ENCODE measurements around the gene MNX1. TPM values are rescaled to one million over a fixed set of nuclear protein-coding genes. Genes with fewer than 3 reads are reported as not detected.

Gene MNX1
- total RNA-seq, 1 experiment from 2014 or later = 1.0 TPM

DNA sequence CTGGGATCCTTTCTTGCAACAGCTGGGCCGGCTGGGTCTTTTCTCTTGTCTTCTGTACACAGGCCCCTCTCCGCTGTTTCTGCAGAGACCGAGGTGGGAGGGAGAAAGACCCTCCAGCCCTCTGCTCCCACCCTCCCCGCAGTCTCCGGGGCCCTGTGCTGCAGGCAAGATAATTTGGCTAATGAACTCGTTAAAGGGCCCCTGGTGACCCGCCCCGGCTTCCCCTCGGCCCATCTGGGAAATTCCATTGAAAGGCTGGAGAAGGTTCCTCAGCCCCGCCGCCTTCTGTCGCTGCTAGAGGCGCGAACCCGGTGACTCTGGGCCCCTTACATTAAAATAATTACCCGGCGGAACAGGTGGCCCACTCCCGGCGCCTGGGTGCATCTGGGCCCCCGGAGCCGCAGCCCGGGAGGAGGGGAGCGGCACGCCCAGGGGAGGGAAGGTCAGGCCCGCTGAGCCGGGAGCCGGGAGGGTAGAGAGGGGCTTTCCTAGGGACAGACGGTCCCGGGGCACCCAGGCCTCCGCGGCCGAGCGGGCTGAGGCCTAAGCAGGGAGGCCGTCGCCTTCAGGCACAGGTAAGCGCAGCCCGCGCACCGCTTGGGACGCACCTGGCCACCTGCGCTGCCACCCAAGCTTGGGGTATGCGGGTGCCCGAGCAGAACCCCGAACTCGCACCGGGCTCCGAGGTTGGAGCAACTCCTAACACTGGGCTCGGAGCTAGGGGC lies 7.3 kb upstream of the MNX1 start:
- in situ Hi-C loops (cut with HindIII; ENCODE audit: low sequenced_read_pairs) = no loop called here
- DNase-seq (ENCODE audit: low spot score) = no peak

DNA sequence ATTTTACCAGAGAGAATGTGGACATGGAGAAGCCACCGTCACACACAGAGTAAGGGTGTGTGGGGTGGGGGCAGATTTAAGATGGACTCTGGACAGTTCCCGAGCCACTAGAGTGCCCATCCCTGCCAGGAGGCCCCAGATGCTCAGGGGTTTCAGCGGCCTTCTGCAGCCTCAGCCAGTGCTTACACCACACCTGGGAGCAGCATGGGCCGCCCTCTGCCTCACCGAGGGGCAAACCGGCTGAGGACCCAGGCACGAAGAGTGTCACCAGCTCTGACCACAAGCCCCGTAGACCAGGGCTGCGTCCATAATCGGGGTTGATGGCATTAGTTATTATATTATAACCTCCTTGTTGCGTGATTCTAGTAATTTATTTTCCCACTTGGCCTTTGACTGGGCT lies 6.7 kb upstream of the MNX1 start:
- in situ Hi-C loops (cut with HindIII; ENCODE audit: low sequenced_read_pairs) = no loop called here
- no peak for DNase-seq (ENCODE audit: low spot score)

DNA sequence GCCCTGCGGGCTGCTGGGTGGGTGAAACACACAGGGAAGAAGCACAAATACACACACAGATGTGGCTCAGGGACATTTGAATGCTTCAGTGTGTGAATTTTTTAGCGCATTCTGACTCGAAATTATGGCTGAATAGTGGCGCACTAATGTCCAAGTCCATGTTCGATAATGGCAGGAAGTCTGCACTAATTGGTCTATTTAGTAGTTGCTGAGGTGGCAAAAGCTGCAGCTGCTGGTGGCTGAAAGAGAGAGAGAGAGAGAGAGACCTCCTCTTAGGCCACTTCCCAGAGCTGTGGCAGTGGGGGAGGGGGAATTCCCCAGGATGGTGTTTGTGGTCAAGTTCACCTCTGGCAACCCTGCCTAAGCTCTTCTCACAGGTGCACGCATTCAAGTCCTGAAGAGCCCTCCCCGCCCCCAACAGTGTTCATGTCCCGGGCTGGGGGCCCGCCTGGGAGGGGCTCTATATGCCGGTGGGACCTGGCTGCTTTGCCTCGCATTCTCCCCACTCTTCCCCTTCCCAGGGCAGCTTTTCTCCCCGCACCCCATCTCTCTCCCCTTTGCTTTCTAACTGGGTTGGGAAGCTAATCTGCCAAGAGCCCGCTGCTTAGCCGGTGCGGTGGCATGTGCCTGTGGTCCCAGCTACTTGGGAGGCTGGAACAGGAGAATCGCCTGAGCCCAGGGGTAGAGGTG lies 6.0 kb upstream of the MNX1 start:
- in situ Hi-C loops (cut with HindIII; ENCODE audit: low sequenced_read_pairs) = no loop called here
- no peak for DNase-seq (ENCODE audit: low spot score)

DNA sequence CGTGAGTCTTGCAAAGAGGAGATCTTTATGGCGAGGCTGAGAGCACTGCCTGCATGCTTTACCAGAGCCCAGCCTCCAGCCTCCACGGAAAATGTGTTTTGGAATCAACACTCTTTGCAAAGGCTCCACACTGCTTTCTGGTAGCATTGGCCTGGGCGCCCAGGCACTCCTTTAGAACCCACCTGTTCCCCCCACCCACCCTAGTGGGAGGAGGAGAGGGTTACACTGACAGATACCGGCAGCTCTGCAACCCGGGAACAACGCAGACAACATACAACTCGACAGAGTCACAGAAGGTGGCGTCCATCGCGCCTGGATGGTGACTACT lies 5.5 kb upstream of the MNX1 start:
- in situ Hi-C loops (cut with HindIII; ENCODE audit: low sequenced_read_pairs) = no loop called here
- no peak for DNase-seq (ENCODE audit: low spot score)

DNA sequence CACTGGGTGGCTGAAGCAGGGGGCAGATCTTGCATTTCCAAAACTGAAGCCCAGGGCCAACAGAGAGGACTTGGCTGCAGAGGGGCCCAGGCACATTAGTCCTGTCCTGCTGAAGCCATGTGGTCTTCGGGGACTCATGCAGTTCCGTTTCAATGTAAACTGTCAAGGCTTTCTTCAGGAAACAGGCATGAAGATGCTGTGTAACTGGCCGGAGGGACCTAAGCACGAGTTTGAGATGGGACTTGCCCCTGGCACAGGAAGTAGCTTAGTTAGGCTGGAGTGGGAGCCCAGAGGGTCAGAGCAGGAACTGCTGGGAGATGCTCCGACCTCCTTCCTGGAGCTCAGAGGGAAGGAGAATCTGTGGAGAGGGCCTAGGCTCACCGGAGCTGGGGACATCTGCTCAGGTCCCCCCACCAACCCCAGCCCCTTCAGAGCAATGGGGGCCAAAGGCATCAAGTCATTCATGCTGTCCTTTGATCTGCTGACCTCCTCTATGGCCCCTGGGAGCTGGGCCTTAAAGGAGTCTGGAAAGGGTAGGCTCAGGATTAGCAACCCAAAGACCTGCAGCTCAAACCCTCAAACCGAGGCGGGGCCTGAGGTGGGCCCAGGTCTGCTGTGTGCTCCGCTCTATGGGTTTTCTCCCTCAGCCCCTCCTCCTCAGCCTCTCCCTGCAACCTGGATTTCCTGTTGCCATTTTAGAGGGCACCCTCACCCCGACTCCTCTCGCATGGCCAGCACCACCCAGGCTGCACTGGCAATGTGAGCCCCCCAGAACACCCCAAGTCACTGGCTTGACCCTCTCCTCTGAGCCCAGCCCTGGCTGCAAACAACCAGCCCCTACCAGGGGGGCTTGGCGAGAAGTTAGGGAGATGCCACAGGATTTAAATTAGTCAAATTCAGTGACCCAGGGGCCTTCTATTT lies 4.4 kb upstream of the MNX1 start:
- DNase-seq (ENCODE audit: low spot score) = no peak
- in situ Hi-C loops (cut with HindIII; ENCODE audit: low sequenced_read_pairs) = no loop called here

DNA sequence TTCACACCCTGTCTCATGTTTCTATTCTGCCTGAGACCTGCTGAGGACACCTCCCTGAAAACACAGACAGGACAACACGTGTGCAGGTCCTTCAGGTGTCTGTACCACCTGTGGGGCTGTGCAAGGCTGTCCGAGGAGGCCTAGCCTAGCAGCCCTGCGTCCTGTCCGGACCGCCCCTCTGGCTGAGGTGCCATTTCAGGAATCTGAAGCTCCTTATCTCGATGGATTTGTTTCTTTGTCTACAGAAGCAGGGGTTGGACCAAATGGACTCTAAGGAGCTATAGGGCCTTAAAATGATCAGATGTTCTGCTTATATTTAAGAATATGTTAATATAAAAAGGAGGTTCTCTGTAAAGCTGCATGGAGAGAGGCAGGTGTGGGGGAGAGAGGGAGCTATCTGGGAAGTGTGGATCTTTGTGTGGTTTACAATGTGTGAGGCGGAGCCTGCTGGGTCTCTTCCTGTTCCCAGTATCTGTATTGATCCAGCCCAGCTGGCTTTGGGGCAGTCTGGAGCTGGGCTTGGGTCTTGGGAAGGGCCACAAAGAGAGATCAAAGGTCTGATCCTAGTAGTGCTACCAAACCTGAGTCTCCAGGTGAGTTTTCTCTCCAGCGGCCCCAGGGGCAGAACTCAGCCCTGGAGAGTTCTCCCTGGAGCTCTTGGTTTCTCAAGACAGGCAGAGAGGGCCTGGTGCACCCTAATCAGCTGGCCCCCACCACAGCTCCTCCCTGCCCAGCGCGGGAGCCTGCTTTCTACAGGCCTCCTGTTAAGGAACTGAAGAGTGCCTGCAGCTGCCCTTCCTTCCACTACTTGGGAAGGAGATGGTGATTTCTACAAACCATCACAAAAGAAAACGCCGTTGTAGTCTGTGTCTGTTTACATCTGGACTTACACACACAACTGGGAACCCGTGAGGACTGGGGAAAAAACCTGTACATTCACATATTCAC lies 3.4 kb upstream of the MNX1 start:
- in situ Hi-C loops (cut with HindIII; ENCODE audit: low sequenced_read_pairs) = no loop called here
- DNase-seq (ENCODE audit: low spot score) = no peak

DNA sequence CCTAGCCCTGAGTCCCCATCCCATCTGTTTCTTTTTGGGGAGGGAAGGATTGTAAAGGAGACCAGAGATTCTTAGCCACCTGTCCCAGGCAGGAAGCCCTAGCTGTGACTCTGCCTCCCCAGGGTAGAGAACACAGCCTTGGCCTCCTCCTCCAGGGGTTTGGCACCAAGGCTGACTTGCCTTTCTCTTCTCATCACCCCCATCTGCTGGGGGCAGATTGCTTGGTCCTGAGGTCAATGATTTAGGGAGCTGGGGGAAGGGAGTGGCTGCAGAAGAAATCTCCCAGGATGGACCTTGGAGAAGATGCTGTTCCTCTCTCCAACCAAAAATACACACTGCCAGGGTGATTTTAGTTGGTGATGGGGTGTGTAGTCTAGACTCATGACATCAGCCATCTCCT lies 2.6 kb upstream of the MNX1 start:
- in situ Hi-C loops (cut with HindIII; ENCODE audit: low sequenced_read_pairs) = no loop called here
- DNase-seq (ENCODE audit: low spot score) = no peak

DNA sequence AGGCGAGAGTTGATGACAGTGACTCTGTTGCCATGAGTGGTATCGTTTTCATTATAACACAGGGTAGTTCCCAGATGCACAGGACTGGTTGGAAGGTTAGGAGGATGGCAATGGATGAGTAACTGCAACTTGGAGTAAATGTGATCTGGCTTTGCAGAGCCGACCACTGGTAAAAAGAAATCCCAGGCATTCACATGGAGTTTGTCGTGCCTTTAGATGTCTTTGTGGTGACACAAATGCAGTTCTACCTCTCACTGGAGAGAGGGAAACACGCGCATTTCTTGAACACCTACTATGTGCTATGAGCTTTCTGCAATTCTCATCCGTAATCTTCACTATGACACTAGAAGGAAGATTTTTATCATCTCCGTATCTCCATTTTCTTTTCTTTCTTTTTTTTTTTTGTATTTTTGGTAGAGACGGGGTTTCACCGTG lies 1.7 kb upstream of the MNX1 start:
- in situ Hi-C loops (cut with HindIII; ENCODE audit: low sequenced_read_pairs) = no loop called here

DNA sequence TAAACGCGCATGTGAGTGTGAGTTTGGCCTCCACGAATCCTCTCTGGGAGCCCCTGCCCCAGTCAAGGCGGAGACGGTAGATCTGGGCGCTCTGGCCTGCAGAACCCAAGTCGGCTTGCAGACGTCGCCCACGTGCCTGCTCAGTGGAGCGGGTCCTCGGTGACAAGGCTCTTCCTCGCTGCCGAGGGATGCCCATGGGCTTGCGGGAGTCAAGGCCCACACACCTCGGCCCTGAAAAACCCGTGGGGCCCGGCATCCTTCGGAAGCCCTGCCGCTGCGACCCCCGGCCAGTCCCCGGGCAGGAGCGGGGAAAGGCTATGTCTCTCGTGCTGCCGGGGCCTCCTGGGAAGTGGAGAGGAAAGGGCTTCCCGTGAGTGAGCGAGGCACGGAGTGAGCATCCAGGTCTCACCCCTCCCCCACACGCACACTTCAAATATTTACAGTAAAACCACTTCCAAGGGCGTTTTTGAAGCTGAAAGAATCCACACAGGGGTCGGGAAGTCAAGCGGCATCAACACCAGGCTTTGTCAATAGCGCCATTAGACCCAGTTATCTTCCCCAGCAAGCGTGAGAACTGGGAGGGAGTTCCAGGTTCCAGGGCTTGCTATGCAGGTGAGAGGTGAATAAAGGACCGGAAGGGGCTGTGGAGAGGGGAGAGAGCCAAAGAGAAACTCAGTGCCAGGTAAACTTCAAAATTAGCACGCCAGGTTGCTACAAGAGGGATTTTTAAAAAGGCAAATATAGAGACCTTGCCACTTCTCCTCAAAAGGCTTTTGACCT lies 1.1 kb upstream of the MNX1 start:
- DNase-seq (ENCODE audit: low spot score) = no peak
- in situ Hi-C loops (cut with HindIII; ENCODE audit: low sequenced_read_pairs) = no loop called here

More for the DNA sequence above, 1.7 kb upstream of the MNX1 start:
- no peak for DNase-seq (ENCODE audit: low spot score)

DNA sequence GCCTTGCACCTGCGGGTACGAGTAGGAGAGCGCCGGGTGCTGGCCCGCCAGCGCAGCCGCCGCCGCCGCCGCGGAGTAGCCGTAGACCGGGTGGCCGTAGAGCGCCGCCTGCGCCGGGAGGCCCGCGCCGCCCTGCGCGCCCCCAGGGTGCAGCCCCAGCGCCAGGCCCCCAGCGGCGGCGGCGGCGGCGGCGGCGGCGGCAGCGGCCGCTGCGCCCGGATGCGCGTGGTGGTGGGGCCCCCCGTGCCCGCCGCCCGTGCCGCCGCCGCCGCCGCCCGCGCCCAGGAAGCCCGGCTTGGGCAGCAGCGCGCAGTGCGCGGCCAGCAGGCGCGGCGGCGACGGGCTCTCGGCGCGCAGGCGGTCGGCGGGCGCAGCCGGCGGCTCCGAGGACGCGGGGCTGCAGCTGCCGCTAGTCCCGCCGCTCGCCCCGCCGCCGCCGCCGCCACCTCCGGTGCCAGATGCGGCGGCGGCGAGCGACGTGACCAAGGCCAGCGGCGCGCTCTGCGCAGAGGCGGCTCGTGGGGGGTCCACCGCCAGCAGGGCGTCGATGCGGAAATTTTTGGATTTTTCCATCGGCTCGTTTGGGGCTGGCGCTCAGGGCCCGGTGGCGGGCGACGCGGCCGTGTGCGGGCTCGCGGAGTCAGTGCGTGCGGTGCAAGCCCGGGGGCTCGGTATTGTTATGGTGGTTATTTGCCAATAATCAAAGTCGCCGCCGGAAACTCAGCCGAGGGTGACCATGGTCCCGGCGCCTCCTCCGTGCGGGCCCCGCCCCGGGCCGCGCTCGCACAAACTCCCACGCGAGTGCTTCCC lies 480 bp downstream of the MNX1 start:
- DNase-seq (ENCODE audit: low spot score) = no peak
- in situ Hi-C loops (cut with HindIII; ENCODE audit: low sequenced_read_pairs) = no loop called here

DNA sequence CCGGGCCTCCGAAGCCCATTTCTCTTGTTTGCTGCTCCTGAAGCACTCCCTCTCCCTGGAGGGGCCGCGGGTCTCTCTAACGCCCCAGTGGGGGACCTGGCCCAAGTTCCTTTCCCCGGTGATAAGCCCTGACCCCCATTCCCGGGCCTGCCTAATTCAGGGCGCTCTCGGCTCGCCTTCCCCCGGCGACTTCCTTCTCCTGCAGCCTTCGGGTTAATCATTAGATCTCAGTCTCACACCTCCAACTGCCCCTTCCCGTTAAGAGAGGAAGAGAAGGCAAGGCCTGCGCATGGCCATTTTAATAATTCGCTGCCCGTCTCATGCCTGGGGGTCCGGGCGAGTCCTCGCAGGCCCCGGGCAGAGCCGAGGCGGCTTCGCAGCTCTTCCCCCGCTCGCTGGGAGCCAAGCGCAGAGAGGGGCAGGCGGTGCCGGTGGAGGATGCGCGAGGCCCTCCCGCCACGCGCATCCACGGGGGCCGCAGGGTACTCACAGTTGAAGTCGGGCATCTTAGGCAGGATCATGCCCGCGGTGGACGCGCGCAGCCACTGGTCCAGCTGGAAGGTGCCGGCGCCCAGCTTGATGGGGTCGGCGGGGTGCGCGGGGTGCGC lies 1.2 kb downstream of the MNX1 start:
- DNase-seq (ENCODE audit: low spot score) = no peak
- in situ Hi-C loops (cut with HindIII; ENCODE audit: low sequenced_read_pairs) = no loop called here

DNA sequence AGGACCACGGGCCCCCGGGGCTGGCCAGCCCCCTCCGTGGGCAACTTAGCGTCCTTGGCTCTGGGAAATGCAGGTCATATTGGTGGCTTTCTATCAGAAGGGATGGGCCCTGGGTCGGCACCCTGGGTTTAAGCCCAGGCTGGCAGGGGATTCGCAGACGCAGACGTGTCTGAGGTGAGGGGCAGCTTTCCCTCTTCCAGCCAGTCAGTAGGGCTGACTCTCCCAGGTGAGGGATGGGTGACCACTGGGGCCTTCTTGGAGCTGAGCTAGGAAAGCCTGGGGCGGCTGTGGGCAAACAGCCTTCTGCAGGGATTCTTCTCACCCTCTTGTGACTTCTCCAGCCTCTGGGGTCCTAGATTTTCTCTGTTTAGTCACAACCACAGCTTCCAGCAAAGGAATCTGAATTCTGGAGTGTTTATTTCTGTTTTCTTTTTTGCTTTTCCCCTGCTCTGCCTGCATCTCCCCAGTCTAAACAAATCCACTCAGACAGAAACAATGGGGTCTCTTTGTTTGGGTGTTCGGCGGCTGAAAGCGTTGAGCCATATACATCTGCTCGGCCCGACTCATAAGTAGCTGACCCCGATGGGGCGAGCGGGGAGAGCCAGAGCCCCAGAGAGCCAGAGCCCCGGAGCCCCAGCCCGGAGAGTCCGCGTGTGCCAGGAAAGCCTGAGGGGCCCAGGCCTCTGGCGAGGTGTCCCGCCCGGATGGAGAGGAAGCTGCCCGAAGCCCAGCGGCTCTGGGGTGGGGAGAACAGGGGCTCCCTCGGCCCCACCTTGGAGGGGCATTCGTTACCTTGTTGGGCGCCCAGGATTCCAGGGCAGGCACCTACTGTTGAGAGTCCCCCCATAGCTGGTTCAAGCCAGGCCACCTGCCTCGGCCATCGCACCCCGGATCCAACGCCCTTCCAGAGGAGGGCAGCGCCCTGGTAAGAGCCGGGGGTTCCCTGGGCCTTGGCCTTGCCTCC lies 2.0 kb downstream of the MNX1 start:
- in situ Hi-C loops (cut with HindIII; ENCODE audit: low sequenced_read_pairs) = no loop called here
- DNase-seq (ENCODE audit: low spot score) = no peak

DNA sequence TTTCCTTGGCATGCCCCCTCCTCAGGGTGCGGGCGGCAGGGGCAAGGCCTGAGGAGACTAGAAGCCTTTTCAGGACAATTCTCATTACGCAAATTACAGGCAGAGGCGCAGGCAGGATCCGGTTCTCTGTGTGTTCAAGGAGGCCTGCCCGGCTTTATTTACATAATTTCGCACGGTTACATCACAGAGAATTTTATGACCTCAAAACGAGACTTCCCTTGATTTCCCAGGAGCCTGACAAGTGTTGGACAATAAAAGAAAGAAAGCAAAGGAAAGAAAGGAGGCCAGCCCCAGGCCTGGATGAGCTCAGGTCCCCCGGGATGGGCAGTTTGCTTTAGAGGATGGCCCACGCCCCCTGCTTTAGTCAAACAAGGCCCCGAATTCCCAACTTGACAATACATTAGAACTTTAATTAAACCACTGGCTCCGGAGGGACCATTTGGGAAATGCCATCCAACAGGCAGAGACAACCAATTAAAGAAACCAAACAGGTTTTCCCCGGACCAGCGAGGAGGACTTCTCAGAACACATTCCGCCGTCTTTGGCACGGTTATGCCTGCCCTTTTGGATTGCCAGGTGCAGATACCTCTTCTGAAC lies 2.9 kb downstream of the MNX1 start:
- DNase-seq (ENCODE audit: low spot score) = no peak
- in situ Hi-C loops (cut with HindIII; ENCODE audit: low sequenced_read_pairs) = no loop called here

DNA sequence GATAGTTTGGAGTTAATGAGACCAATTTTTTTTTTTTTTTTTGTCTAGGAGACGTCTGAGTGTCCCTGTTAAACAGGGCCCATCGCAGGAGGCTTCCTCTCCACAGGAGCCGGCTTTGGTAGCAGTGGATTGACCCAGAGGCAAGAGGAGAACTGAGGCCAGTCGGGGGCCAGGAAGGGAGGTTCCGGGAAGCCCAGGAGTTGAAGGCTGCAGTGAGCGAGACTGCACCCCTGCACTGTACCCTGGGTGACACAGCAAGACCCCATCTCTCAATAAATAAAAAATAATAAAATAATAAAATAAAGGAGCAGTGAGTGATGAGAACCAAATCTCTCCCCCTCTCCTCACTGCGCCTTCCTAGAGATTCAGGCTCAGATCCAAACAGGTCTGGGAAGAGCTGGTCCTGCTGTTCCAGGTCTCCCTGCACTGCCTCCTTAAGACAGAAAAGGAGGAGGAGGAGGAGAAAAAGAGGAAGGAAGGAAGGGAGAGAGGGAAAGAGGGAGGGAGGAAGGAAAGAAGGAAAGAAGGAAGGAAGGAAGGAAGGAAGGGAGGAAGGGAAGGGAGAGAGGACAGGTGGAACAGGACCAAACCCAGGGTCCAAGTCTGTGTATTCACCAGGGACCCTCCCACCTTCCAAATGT lies 3.5 kb downstream of the MNX1 start:
- in situ Hi-C loops (cut with HindIII; ENCODE audit: low sequenced_read_pairs) = no loop called here
- no peak for DNase-seq (ENCODE audit: low spot score)

DNA sequence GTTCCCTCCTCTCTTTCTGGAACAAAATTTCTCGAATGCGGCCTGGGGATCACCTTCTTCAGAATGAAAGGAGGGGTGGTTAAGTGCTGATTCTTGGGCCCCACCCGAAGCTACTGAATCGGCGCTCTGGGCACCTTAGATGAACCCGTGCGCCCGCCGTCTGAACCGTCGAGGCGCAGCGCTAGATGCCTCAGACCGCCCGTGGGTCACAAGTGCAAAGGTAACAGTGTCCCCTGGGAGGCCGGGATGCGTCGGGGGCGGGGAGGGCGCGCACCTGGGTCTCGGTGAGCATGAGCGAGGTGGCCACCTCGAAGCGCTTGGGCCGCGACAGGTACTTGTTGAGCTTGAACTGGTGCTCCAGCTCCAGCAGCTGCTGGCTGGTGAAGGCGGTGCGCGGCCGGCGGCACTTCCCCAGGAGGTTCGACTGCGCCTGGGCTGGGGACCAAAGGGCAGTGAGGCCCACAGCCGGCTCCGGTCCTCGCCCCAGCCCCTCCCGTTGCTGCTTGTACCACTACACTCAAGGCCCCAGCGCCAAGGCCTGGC lies 4.2 kb downstream of the MNX1 start:
- in situ Hi-C loops (cut with HindIII; ENCODE audit: low sequenced_read_pairs) = no loop called here
- DNase-seq (ENCODE audit: low spot score) = no peak

All from G401 (cell line).